Stimulated activated CD8-positive, alpha-beta memory T cell treated with anti-CD3 and anti-CD28 coated beads, Interleukin-2, amount 100 ng/mL, for 1 hour (primary cell): ENCODE measurements around the gene F2RL2.

Experiments used
- DNase-seq, 2 donors: peaks; one replicate each; pipeline ENCODE4 v3.0.0-alpha.2; 2020; ENCODE audit warnings: low read depth in 2 of 2

Gene F2RL2

GRCh38 chr5:76583163-76584047 is 39.8 kb downstream of the F2RL2 start:
- DNase-seq: no peak

DNA sequence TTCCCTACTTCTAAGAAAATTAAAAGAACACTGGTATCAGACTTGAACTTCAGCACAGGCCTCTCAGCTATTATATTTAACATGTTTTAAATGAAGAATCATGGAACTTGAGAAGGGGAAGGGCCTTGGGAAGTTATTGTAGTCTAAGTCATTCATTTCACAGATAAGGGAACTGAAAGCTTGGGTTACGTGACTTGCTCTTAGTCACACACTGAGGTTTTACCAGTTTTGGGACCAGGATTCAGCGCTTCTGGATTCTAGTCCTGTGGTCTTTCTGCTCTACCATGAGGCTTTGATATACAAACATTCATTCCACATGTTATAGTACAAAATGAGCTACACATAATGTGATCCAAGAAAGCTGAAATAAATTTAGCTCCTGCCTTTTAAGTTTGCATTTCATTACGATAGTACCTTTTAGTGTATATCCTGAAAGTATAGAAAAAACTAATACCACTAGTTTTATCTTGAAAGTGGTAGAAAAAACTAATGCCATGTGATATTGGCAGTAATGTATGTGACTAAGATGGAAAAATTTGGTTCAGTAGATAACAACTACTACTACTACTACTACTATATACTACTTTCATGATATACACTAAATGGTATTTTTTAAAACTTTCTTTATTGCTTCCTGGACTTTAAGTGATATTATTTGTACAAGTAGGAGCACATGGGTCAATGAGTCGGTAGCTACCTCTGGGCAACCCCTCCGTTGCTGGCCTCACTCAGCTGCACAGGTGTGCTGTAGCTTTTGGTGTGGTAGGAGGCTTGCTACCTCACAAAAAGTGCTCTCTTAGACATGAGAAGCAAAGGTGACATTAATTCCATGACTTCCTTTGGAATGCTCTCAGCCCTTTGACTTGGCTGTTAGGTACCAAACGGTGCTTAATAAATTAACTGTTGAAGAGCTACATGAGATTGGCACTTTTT is 40.7 kb downstream of the F2RL2 start:
- DNase-seq: no peak

DNA sequence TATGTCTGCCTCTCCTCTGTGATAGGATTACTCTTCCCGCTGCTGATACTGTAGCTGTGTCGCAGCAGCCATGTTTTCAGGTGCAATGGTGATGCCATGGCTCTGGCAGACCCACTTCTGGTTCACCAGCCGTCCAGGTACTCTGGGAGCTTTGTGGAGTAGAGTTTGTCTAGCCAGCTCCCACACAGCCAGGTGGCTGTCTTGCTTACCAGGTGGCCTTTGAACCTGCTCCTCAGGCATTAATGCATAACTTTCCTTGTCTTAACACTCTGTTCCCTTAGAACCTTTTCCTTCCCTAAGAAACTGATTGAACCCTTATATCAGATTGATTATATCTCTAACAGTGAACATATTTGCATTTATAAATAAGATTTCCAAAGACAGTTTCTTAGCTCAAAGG is 42.2 kb downstream of the F2RL2 start:
- no peak for DNase-seq

- no peak for DNase-seq
Observed at GRCh38 chr5:76579166-76579937, 43.9 kb downstream of the F2RL2 start.

GRCh38 chr5:76576996-76577395 is 46.2 kb downstream of the F2RL2 start:
- DNase-seq: no peak

DNA sequence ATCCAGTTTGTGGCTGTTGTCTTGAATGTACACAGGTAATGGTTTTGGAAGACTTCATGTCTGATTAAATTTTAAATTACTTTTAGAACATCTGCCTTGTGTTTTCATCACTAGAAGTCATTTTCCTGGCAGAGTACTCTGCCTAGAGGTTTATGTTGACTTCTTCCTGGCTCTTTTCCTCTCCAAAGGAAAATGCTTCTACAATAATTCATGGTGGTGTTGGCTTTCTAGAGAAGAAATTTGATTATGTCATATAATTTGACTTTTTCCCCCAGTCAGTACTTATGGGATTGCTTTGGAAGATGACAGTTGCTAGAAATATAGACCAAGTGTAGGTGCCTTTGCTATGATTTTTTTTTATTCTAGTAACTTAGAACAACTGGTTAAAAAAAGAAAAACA is 46.8 kb downstream of the F2RL2 start:
- no peak for DNase-seq

GRCh38 chr5:76571559-76571958 is 51.6 kb downstream of the F2RL2 start:
- DNase-seq: no peak

DNA sequence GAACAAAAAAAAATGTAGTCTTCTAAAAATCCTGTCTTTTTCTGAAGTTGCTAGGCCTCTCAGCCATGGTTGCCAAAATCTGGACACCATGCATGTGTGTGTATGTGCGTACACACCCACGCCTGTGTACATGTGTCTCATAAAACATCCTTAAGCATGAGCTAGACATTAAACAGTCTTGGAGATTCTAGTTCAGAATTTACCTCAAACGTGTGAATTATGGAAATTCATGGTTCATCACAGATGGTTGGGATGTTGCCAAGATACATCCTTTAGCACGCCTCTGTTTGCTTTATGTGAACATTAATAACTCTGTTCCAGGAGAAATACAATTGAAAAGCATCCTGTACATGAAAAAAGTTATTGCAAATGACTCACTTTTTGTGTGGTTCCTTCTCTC is 53.0 kb downstream of the F2RL2 start:
- no peak for DNase-seq
